Endodermal cell (in vitro differentiated cells): ENCODE results near the gene GPR148. TPM values are rescaled to one million over a fixed set of nuclear protein-coding genes. Genes with fewer than 3 reads are reported as not detected.

Source experiments
- DNase-seq: peaks from one replicate; pipeline ENCODE4 v3.0.0-alpha.2; 2017
- H3K27ac ChIP-seq: 2 replicates; pipeline ENCODE4 v1.5.1; 2013; ENCODE audit warnings: mild to moderate bottlenecking, low read depth, low read length, moderate library complexity
- H3K27me3 ChIP-seq: 2 replicates; pipeline ENCODE4 v1.6.1; 2013; ENCODE audit warnings: mild to moderate bottlenecking, low read length, moderate library complexity; ENCODE audit not compliant: insufficient read depth, control insufficient read depth, poor library complexity, severe bottlenecking
- H3K36me3 ChIP-seq: 2 replicates; pipeline ENCODE4 v1.7.0; 2013; ENCODE audit warnings: mild to moderate bottlenecking, low read length, moderate library complexity; ENCODE audit not compliant: control insufficient read depth, insufficient read depth
- H3K4me1 ChIP-seq: one replicate; pipeline ENCODE4 v1.7.0; 2013; ENCODE audit warnings: low read length; ENCODE audit not compliant: control insufficient read depth, insufficient read depth
- H3K4me3 ChIP-seq: 2 replicates; pipeline ENCODE4 v1.5.1; 2013; ENCODE audit warnings: mild to moderate bottlenecking, low read length, moderate library complexity
- H3K9ac ChIP-seq: 2 replicates; pipeline ENCODE4 v1.6.1; 2013; ENCODE audit warnings: mild to moderate bottlenecking, low read length, moderate library complexity; ENCODE audit not compliant: poor library complexity, severe bottlenecking; ENCODE audit errors: extremely low read depth
- H3K9me3 ChIP-seq: 2 replicates; pipeline ENCODE4 v1.6.1; 2013; ENCODE audit warnings: mild to moderate bottlenecking, low read length, moderate library complexity; ENCODE audit not compliant: control insufficient read depth
- H3K27ac Mint-ChIP-seq: 2 replicates; pipeline ENCODE4 v1.8.0; 2020; ENCODE audit warnings: mixed read lengths
- H3K27me3 Mint-ChIP-seq: 2 replicates; pipeline ENCODE4 v1.8.0; 2021; ENCODE audit warnings: mild to moderate bottlenecking, mixed read lengths; ENCODE audit not compliant: insufficient read depth
- H3K36me3 Mint-ChIP-seq: 2 replicates; pipeline ENCODE4 v1.8.0; 2020; ENCODE audit warnings: low read depth, mixed read lengths
- H3K4me1 Mint-ChIP-seq: 2 replicates; pipeline ENCODE4 v1.8.0; 2020; ENCODE audit warnings: mixed read lengths
- H3K4me3 Mint-ChIP-seq: 2 replicates; pipeline ENCODE4 v1.8.0; 2020; ENCODE audit warnings: mild to moderate bottlenecking, moderate library complexity, mixed read lengths
- H3K9me3 Mint-ChIP-seq: 2 replicates; pipeline ENCODE4 v1.8.0; 2020; ENCODE audit warnings: mild to moderate bottlenecking, mixed read lengths
- CTCF ChIP-seq: fragments of 200-600 bp; sonication (generic); conservative IDR thresholded peaks from 2 replicates; pipeline ENCODE4 v1.5.0; 2021; ENCODE audit warnings: antibody characterized with exemption, mild to moderate bottlenecking
- WGBS, 2 experiments: methylation state at CpG; one replicate each; pipeline versions ENCODE4 v1.1.5 to v1.1.7; 2013; ENCODE audit warnings: missing lambda C conversion rate in 2 of 2, mixed read lengths in 1 of 2; ENCODE audit not compliant: insufficient coverage in 1 of 2, insufficient read length in 1 of 2; 5-methylcytosine and 5-hydroxymethylcytosine counted together
- total RNA-seq, 2 donors: library from RNA; stranded (reverse); fragmentation: NEBNext Ultra II Directional in 1 of 2; extraction: Animal tissue kit (Norgen Biotek cat#: 25700) in 1 of 2; gene quantifications; 2 replicates in 1 of 2; 3 replicates in 1 of 2; pipeline ENCODE4 v1.2.1, GENCODE V29; 2021

GPR148 gene
- total RNA-seq, 2 donors from 2014 or later, result not detected

- Histone ChIP-seq H3K4me1 (no peaks in the 10 kb centered on the region), H3K4me3 (no peak overlapping the region), H3K9me3 (no peaks in the 10 kb centered on the region), H3K27ac (no peak overlapping the region), H3K9ac (no peak overlapping the region), H3K36me3 (no peaks in the 10 kb centered on the region), H3K27me3 (no peaks in the 10 kb centered on the region)
- Mint-ChIP-seq H3K27me3 (peaks cover 9% of the 10 kb centered on the region), H3K4me1 (peaks cover 3% of the 10 kb centered on the region), H3K36me3 (no peaks in the 10 kb centered on the region), H3K27ac (no peak overlapping the region), H3K9me3 (no peaks in the 10 kb centered on the region), H3K4me3 (no peak overlapping the region)
- WGBS, 2 experiments, result 91 to 94% methylated on average over 4 to 6 of the region's 6 CpGs
- TF ChIP-seq CTCF, result no peak
- no peak for DNase-seq
These were observed 36.6 kb downstream of the GPR148 start for GRCh38 chr2:130765464-130765863.

GRCh38 chr2:130766037-130766436 is 37.2 kb downstream of the GPR148 start:
- peaks cover 5% of the 10 kb centered on the region for H3K4me1 Mint-ChIP-seq
- no peaks in the 10 kb centered on the region for H3K9me3 Mint-ChIP-seq
- H3K27ac Mint-ChIP-seq, result no peak overlapping the region
- no peaks in the 10 kb centered on the region for H3K36me3 ChIP-seq
- no peaks in the 10 kb centered on the region for H3K36me3 Mint-ChIP-seq
- no peak overlapping the region for H3K9ac ChIP-seq
- TF ChIP-seq CTCF, result no peak
- no peak overlapping the region for H3K27ac ChIP-seq
- no peak for DNase-seq
- no peaks in the 10 kb centered on the region for H3K27me3 ChIP-seq
- 96% methylated on average over 4 to 7 of the region's 7 CpGs for WGBS, 2 experiments
- H3K4me1 ChIP-seq, result no peaks in the 10 kb centered on the region
- peaks cover 5% of the 10 kb centered on the region for H3K27me3 Mint-ChIP-seq
- no peaks in the 10 kb centered on the region for H3K9me3 ChIP-seq
- no peak overlapping the region for H3K4me3 ChIP-seq
- no peak overlapping the region for H3K4me3 Mint-ChIP-seq

DNA sequence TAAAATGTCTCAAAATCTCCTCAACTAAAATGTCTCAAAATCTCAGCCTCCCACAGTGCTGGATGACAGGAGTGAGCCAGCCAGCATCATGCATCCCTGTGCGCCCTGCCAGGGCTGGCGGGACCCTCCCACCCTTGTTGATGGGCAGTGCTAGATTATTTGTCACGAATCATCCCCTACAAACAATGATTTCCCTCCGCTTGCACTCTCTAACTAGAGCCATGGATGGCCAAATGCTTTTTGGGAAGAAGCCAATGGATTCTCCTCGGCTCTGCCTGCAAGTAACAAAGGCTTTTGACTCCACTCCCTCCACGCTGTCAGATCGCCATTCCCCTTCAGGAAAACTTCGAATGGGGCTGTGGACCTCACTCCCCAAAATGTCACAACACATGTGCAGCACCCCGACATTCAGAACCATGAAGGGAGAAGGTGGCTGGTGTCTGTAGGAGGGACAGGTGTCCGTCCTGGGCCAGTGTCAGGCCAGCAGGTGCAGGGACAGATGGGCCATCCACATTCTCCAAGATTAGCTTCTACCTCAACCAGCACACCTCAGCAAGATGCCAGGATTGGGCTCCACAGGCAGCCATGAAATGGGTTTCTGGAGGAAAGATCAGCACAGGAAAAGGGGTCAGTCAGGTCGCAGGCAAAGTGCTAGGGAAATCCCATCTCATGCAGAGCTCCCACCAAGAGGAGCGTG is 38.0 kb downstream of the GPR148 start:
- Mint-ChIP-seq H3K27ac (no peak overlapping the region), H3K4me1 (peaks cover 8% of the 10 kb centered on the region), H3K36me3 (no peaks in the 10 kb centered on the region), H3K27me3 (no peaks in the 10 kb centered on the region), H3K9me3 (peaks cover under 1% of the 10 kb centered on the region), H3K4me3 (no peak overlapping the region)
- Histone ChIP-seq H3K9ac (no peak overlapping the region), H3K4me1 (no peaks in the 10 kb centered on the region), H3K4me3 (no peak overlapping the region), H3K36me3 (no peaks in the 10 kb centered on the region), H3K27me3 (no peaks in the 10 kb centered on the region), H3K9me3 (no peaks in the 10 kb centered on the region), H3K27ac (no peak overlapping the region)
- 92 to 95% methylated on average over 10 to 12 of the region's 12 CpGs for WGBS, 2 experiments
- TF ChIP-seq CTCF, result no peak
- DNase-seq, result no peak
